IPS-NIHi7 (cell line): ENCODE data around the gene STMN1.

Experiments
- DNase-seq: peaks from one replicate; pipeline ENCODE4 v3.0.0; 2012; ENCODE audit warnings: mixed read lengths; ENCODE audit errors: extremely low spot score

Gene STMN1

DNA sequence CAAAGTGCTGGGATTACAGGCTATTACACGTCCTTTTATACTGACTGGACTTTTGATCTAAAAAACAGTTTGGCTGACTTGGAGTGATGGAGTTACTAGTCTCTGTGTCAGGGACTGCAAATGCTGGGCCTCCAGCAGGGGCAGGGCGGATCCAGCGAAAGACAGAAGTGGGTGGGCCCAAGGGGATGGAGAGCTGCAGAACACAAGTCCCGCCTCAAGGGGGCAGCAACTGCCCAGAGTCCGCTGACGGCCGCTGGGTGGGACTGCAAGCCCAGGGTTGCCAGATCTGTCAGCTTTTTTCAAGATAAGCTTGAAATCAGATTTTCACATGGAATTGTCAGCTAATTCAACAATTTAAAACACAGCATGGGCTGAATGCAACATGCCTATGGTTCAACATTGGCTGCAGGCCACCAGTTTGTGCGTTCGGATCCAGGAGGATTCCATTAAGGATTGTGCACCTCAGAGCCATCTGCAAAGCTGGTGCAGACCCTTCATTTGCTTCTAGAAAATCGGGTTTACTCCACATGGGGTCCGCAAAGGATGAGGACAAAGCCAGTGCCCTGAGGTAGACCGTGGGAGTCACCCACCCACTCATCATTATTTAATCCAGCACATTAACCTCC lies 10.7 kb downstream of the STMN1 start:
- DNase-seq: peak; percentile 95

GRCh38 chr1:25893116-25893515 lies 13.1 kb downstream of the STMN1 start:
- DNase-seq: no peak

GRCh38 chr1:25891606-25892005 lies 14.6 kb downstream of the STMN1 start:
- DNase-seq: no peak

- no peak for DNase-seq
Measured at GRCh38 chr1:25890239-25891034, 15.8 kb downstream of the STMN1 start.

- no peak for DNase-seq
Measured at GRCh38 chr1:25889470-25889869, 16.7 kb downstream of the STMN1 start.

GRCh38 chr1:25888426-25888987 lies 17.7 kb downstream of the STMN1 start:
- no peak for DNase-seq

DNA sequence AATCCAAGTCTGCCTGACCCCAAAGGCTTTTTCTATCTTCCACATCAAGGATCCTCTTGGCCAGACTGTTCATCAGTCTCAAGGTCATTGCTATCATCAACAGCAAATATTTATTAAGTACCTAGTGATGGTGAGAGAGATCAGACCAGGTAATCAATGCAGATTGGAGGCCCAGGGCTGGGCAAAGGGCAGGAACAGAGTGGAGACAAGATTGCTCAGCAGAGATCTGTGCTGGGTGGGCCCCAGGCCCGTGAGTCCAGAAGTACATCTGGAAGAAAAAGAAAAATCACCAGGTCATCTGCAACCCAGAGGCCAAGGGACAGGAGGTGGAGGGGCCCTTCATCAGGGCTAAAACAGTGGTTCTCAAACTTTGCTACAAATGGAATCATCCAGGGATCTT lies 20.6 kb downstream of the STMN1 start:
- DNase-seq: no peak

DNA sequence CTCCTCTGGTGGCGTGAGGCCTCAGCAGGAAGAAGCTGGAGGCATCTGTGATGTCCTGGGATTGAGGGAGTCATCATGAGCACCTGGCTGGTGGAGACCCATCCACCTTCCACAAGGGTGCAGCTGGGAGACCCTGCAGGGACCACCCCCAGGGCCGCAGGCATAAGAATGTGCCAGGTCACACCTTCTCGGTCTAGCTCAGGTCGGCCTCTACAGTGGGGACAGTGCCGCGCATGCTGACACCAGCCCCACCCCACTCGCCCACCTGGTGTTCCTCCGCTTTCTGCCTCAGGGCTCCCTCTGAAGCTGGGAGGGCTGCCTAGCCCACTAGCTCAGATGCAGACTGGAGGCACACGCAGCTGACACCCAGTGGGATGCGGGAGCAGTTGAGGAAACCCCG lies 25.0 kb downstream of the STMN1 start:
- DNase-seq: no peak

DNA sequence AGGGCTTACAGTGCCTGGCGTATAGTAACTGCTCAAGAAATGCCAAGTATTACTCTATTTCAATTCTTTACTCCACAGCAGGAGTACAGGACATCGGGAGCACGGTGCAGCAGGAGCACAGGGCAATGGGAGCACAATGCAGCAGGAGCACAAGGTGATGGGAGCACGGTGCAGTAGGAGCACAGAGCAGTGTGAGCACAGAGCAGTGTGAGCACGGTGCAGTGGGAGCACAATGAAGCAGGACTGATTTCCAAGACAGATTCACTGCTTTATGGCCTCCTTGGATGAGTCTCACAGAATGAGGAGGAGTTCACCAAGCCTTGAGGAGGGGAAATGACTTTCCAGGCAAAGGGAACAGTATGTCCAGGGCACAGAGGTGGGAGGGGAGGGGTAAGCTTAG lies 25.7 kb downstream of the STMN1 start:
- DNase-seq: no peak

DNA sequence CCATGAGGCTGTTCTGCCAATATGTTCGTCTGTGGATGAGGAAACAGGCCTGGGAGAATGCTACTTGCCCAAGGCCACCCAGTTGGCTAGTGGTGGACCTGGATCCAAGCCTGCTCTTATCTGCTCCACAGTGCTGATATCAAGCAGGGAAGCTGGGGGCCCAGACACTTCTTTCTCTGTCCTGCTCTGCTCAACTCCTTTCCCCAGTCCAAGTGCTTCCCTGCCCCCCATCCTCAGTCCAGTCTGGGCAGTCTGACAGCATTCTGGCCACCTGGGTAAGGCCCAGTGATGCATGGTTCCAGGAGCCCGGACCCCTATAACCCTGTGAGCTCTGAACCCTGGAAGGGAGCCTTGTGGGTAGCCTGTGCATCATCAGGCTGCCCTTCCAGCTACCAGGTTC lies 26.5 kb downstream of the STMN1 start:
- DNase-seq: no peak

- DNase-seq: no peak
Measured at GRCh38 chr1:25878690-25879089, 27.5 kb downstream of the STMN1 start.

GRCh38 chr1:25877155-25877554 lies 29.1 kb downstream of the STMN1 start:
- DNase-seq: no peak

DNA sequence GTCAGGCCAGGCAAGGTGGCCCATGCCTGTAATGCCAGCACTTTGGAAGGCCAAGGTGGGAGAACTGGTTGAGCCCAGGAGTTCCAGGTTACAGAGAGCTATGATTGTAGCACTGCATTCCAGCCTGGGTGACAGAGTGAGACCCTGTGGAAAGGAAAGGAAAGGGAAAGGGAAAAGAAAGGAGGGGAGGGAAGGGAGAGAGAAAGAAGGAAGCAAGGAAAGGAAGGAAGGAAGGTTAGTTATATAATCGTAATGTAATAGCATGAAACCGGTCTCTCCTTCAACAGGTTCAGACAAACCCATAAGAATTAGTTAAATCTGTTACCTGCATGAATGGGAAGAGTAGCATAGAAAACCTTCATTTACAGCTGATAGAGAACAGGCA lies 29.5 kb downstream of the STMN1 start:
- no peak for DNase-seq

DNA sequence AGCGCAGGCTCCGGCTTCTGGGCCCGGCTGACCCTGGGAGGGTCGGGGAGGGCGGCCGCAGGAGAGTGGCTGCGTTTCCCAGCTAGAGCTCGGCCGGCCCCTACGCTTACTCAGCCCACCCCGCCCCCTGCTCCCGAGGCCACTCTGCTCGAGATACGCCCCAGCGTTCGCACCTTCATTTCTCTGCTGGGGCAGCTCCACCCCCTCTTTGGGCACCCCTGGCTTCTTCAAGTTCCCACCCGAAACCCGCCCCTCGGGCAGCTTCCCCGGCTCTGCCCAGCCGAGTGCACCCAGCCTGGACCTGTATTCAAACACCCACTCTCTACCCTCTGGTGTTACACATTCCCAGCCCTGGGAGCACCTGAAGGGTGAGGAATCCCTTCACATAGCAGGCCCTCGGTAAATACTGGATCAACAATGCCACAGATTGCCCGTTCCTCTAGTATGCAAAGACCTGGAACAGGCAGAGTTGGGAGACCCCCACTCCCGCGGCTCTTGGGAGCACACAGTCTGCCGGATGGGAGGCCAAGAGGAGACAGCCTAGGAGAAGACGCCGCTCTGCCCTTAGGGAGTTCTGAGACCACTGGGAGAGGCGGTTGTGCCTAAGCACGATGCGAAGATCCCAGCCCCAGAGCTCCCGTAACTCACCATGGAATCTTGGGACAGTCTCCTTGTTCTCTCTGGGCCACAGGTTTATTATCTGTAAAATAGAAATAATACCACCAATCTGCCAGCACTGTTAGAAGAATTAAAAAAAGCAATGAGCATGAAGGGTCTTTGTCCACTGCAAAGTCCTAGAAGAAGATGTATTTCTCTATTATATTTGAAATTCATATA lies 30.1 kb downstream of the STMN1 start:
- DNase-seq: peak; percentile 73

- DNase-seq: peak; percentile 83
Measured at GRCh38 chr1:25875154-25875855, 30.9 kb downstream of the STMN1 start, which contains the start of gene PAQR7. PAQR7 (minus strand) TSS chr1:25875708; CDS start chr1:25863839, 11,869 bp downstream.

DNA sequence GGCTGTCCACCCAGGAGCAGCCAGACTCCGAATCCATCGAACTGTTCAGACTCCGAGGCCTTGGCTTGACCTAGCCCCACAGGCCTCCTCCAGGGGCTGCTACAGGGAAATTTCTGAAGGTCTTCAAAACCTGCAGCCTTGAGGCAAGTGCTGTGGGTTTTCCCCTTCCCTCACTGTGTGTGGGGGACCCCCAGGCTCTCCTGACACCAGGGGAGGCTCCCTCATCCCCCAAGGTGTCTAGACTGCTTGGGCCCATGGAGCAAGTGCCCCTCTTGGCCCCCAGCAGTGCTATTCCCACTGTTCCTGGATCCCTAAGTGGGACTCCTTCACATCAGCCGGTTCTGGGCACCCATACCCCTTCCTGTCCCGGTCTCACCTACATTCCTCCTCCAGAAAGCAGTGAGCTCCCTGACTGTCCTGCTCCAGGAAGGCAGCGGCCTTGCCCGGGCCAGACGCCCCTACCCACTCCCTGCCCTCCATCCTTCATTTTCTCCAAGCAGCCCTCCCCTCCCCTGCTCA lies 31.5 kb downstream of the STMN1 start:
- DNase-seq: no peak

DNA sequence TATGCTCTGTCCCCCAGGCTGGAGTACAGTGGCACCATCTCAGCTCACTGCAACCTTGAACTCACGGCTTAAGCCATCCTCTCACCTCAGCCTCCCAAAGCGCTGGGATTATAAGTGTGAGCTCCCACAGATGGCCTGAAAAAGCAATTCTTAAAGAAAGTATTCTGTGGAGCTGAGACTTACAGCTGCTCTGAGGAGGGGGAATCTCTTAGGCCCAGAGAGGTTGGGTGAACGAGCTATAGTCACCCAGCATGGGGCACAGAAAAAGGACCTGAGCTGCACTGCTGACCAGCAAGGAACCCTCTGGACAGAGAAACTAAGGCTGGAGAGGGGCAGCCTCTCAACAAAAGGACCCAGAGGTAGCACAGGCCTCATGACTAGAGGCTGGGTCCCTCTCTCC lies 32.0 kb downstream of the STMN1 start:
- no peak for DNase-seq

DNA sequence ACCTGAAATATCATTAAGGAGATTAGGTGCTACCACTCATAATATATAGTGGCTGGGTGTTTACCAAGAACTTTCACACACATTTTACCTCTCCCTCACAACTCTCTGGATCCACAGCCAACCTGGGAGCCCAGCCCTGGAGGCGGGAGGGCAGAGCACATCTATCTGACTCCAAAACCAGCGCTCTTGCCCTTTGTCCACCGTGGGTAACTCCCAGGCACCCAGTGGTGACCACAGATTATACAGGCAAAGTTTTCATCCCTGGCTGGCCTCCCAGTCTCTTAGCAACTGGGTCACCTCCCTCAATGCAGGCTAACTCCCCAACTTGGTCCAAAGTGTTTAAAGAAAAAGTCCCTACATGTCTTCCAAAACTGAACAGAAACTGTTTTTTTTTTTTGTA lies 33.1 kb downstream of the STMN1 start:
- no peak for DNase-seq

- no peak for DNase-seq
Measured at GRCh38 chr1:25872713-25873112, 33.5 kb downstream of the STMN1 start.

GRCh38 chr1:25871704-25872494 lies 34.3 kb downstream of the STMN1 start:
- no peak for DNase-seq
